Mammary epithelial cell (primary cell): Measurements from ENCODE around the gene RTP5.

ENCODE experiments used
- EZH2 ChIP-seq: IDR thresholded peaks from 2 replicates; pipeline ENCODE4 v1.6.1; 2012; ENCODE audit warnings: low read length, inconsistent platforms, borderline replicate concordance
- TF ChIP-seq, protein P1 (sequence below), 2 donors: IDR thresholded peaks in 1 of 2; conservative IDR thresholded peaks in 1 of 2; 2 replicates each; pipeline ENCODE4 v1.5.1; 2011 to 2012; ENCODE audit warnings: inconsistent platforms in 2 of 2, low read length in 2 of 2, mild to moderate bottlenecking in 2 of 2, control low read depth in 1 of 2, low read depth in 1 of 2; ENCODE audit not compliant: insufficient read depth in 1 of 2; ENCODE audit errors: extremely low read depth in 1 of 2

DNA sequence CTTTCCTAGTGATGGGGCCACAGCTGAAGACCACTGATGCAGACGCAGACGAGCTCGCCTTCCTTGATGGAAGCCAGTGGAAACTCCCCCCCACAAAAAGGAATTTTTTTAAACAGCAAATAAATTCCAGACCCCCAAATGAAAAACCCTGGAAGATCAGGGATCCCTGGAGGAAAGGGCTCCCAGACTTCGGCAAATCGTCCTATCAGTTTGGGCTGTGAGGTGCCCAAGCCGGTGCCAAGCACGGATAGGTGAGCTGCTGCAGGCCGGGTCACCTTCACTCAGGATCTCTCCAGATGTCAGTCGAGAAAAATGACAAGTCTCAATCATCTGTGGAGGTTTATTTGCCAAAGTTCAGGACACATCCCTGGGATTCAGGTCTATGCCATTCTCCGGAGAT is 42.0 kb downstream of the RTP5 start:
- TF ChIP-seq, protein P1, sequence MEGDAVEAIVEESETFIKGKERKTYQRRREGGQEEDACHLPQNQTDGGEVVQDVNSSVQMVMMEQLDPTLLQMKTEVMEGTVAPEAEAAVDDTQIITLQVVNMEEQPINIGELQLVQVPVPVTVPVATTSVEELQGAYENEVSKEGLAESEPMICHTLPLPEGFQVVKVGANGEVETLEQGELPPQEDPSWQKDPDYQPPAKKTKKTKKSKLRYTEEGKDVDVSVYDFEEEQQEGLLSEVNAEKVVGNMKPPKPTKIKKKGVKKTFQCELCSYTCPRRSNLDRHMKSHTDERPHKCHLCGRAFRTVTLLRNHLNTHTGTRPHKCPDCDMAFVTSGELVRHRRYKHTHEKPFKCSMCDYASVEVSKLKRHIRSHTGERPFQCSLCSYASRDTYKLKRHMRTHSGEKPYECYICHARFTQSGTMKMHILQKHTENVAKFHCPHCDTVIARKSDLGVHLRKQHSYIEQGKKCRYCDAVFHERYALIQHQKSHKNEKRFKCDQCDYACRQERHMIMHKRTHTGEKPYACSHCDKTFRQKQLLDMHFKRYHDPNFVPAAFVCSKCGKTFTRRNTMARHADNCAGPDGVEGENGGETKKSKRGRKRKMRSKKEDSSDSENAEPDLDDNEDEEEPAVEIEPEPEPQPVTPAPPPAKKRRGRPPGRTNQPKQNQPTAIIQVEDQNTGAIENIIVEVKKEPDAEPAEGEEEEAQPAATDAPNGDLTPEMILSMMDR (conservative IDR thresholded peaks at IDR 0.05 in 1 of 2, IDR thresholded peaks at IDR 0.05 in 1 of 2; ENCODE audit: extremely low read depth in 1 of 2, insufficient read depth in 1 of 2, low read depth in 1 of 2, low read length in 2 of 2): no peak
- TF ChIP-seq EZH2: no peak
